GM19238 (cell line): ENCODE data around the gene NPTX1.
A peak's percentile ranks its signal among the peaks of the same experiment; 100 is the strongest.

ENCODE experiments used
- DNase-seq: peaks from one replicate; pipeline ENCODE4 v3.0.0; 2011; ENCODE audit warnings: low spot score; ENCODE audit not compliant: insufficient read length

The NPTX1 gene

GRCh38 chr17:80460429-80460834 lies 16.0 kb downstream of the NPTX1 start:
- no peak for DNase-seq

- DNase-seq: no peak
Observed at GRCh38 chr17:80459234-80459633, 17.2 kb downstream of the NPTX1 start.

GRCh38 chr17:80458016-80458415 lies 18.4 kb downstream of the NPTX1 start:
- no peak for DNase-seq

GRCh38 chr17:80457236-80457856 lies 19.1 kb downstream of the NPTX1 start:
- no peak for DNase-seq

- no peak for DNase-seq
Observed at GRCh38 chr17:80456465-80457235, 19.8 kb downstream of the NPTX1 start.

GRCh38 chr17:80455784-80456183 lies 20.6 kb downstream of the NPTX1 start:
- no peak for DNase-seq

GRCh38 chr17:80455336-80455710 lies 21.1 kb downstream of the NPTX1 start:
- DNase-seq: peak; percentile 81

GRCh38 chr17:80454557-80455335 lies 21.7 kb downstream of the NPTX1 start:
- peak; percentile 100 for DNase-seq

GRCh38 chr17:80453998-80454556 lies 22.3 kb downstream of the NPTX1 start:
- DNase-seq: no peak

- DNase-seq: no peak
Observed at GRCh38 chr17:80453126-80453997, 23.0 kb downstream of the NPTX1 start.

- DNase-seq: no peak
Observed at GRCh38 chr17:80452173-80452915, 24.1 kb downstream of the NPTX1 start.

- DNase-seq: no peak
Observed at GRCh38 chr17:80451104-80451775, 25.2 kb downstream of the NPTX1 start.

- DNase-seq: no peak
Observed at GRCh38 chr17:80449930-80450576, 26.4 kb downstream of the NPTX1 start.

- DNase-seq: no peak
Observed at GRCh38 chr17:80449194-80449929, 27.0 kb downstream of the NPTX1 start.

- no peak for DNase-seq
Observed at GRCh38 chr17:80447790-80448189, 28.6 kb downstream of the NPTX1 start.

- DNase-seq: no peak
Observed at GRCh38 chr17:80446645-80447405, 29.6 kb downstream of the NPTX1 start.

GRCh38 chr17:80445726-80446110 lies 30.7 kb downstream of the NPTX1 start:
- no peak for DNase-seq
